Right ventricle myocardium superior (tissue), 1 donor: Measurements from ENCODE around the gene MAG. TPM values are rescaled to one million over a fixed set of nuclear protein-coding genes. Genes with fewer than 3 reads are reported as not detected.

Source experiments
- ATAC-seq: fragments of 200-7000 bp; cut with Tn5 transposase; one replicate; pipeline ENCODE4 v1.9.1; 2020; ENCODE audit warnings: mild to moderate bottlenecking; ENCODE audit not compliant: poor library complexity
- DNase-seq: peaks from one replicate; pipeline ENCODE4 v3.0.0-alpha.2; 2020
- intact Hi-C: fragments of 100-400 bp; cut with DNase I; formaldehyde crosslinking; loops from one replicate; pipeline ENCODE4 v1.11.2; 2022
- total RNA-seq: library from RNA; stranded (reverse); fragmentation: NEBNext Ultra II Directional; extraction: Animal tissue kit (Norgen Biotek cat#: 25700); gene quantifications from one replicate; pipeline ENCODE4 v1.2.1, GENCODE V29; 2021
- donor health status: DM: no; HTN: yes; CAD: no; lungs with severe emphysema.

Gene MAG
- total RNA-seq, 1 donor from 2014 or later, result not detected

- DNase-seq, result peak; percentile 32
- no peak for ATAC-seq
- intact Hi-C loops, result no loop called here
These were observed 38.5 kb downstream of the MAG start for GRCh38 chr19:35330475-35330874.

GRCh38 chr19:35331551-35332214 lies 39.7 kb downstream of the MAG start:
- ATAC-seq (no peak), DNase-seq (peak; percentile 22)
- intact Hi-C loops, result no loop called here

- ATAC-seq (no peak), DNase-seq (peak; percentile 16)
- intact Hi-C loops, result no loop called here
These were observed 40.9 kb downstream of the MAG start for GRCh38 chr19:35332817-35333216.

- intact Hi-C loops, result no loop called here
- ATAC-seq (no peak), DNase-seq (peak; percentile 12)
These were observed 42.3 kb downstream of the MAG start for GRCh38 chr19:35334144-35334753.

- intact Hi-C loops, result no loop called here
- DNase-seq, result peak; percentile 8
- ATAC-seq, result no peak
These were observed 44.4 kb downstream of the MAG start for GRCh38 chr19:35336166-35336955.

- peak; percentile 8 for DNase-seq
- ATAC-seq, result no peak
- intact Hi-C loops, result no loop called here
These were observed 45.4 kb downstream of the MAG start for GRCh38 chr19:35337097-35337983.

- intact Hi-C loops, result no loop called here
- DNase-seq (peak; percentile 15), ATAC-seq (no peak)
These were observed 46.0 kb downstream of the MAG start for GRCh38 chr19:35337984-35338296.

- intact Hi-C loops, result no loop called here
- DNase-seq (peak; percentile 19), ATAC-seq (no peak)
These were observed 48.5 kb downstream of the MAG start for GRCh38 chr19:35340431-35340830.

GRCh38 chr19:35341006-35341405 lies 49.0 kb downstream of the MAG start:
- intact Hi-C loops, result no loop called here
- ATAC-seq (no peak), DNase-seq (peak; percentile 34)

- no peak for ATAC-seq
- DNase-seq, result no peak
- intact Hi-C loops, result no loop called here
These were observed 49.7 kb downstream of the MAG start for GRCh38 chr19:35341565-35342225.

- intact Hi-C loops, result no loop called here
- DNase-seq, result peak; percentile 12
These were observed 50.5 kb downstream of the MAG start for GRCh38 chr19:35342430-35342829.

GRCh38 chr19:35344511-35345031 lies 52.6 kb downstream of the MAG start:
- DNase-seq (peak; percentile 25), ATAC-seq (no peak)
- intact Hi-C loops, result no loop called here

More at GRCh38 chr19:35342430-35342829, 50.5 kb downstream of the MAG start:
- ATAC-seq, result no peak

- intact Hi-C loops, result no loop called here
- peak; percentile 17 for DNase-seq
- ATAC-seq, result no peak
These were observed 53.7 kb downstream of the MAG start for GRCh38 chr19:35345671-35346111.

- intact Hi-C loops, result no loop called here
- peak; percentile 15 for ATAC-seq
- peak; percentile 43 for DNase-seq
These were observed 54.5 kb downstream of the MAG start for GRCh38 chr19:35346193-35347052.

GRCh38 chr19:35347171-35347929 lies 55.4 kb downstream of the MAG start, which contains the start of gene FFAR1:
TSS of gene FFAR1 (plus strand) at chr19:35347902. CDS start at chr19:35351552, 3,650 bp downstream.
- DNase-seq (peak; percentile 35), ATAC-seq (no peak)
- intact Hi-C loops, result no loop called here

GRCh38 chr19:35347930-35348298 lies 56.0 kb downstream of the MAG start:
- DNase-seq (no peak), ATAC-seq (no peak)
- intact Hi-C loops, result no loop called here
